Panc1 (cell line): ENCODE results near the gene RFXAP.

Experiments
- POLR2AphosphoS5 ChIP-seq: IDR thresholded peaks from 2 replicates; pipeline ENCODE4 v1.6.1; 2012; ENCODE audit warnings: mild to moderate bottlenecking, low read depth, low read length, moderate library complexity
- TF ChIP-seq, protein P1 (sequence below): fragments of 450-650 bp; IDR thresholded peaks from 2 replicates; pipeline ENCODE4 v1.5.1; 2017; ENCODE audit warnings: mild to moderate bottlenecking
- TF ChIP-seq, protein P2 (sequence below), 2 experiments: IDR thresholded peaks; 2 replicates each; pipeline ENCODE4 v1.6.1; 2011 to 2012; ENCODE audit warnings: low read depth in 2 of 2, control low read depth in 1 of 2, low read length in 1 of 2, mild to moderate bottlenecking in 1 of 2, moderate library complexity in 1 of 2; ENCODE audit not compliant: insufficient read depth in 1 of 2

DNA sequence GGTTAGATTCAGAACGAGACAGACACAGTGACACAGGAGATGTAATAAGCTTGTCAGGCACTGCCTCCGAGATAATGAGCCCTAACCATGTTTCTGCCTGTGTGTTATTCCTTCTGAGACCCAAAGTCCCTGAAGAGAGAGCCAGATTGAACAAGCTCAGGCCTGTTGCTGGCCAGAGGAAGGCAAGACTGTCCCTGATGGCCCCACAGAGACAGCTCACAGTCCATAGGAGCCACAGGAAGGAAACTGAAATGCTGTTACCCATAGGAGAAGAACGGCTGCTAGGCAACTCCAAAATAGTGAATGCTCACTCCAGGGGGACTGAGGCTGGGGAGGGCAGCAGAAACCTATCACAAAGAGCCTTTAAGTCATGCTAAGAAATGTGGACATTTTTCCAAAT lies 31.8 kb upstream of the RFXAP start:
- TF ChIP-seq, protein P1, sequence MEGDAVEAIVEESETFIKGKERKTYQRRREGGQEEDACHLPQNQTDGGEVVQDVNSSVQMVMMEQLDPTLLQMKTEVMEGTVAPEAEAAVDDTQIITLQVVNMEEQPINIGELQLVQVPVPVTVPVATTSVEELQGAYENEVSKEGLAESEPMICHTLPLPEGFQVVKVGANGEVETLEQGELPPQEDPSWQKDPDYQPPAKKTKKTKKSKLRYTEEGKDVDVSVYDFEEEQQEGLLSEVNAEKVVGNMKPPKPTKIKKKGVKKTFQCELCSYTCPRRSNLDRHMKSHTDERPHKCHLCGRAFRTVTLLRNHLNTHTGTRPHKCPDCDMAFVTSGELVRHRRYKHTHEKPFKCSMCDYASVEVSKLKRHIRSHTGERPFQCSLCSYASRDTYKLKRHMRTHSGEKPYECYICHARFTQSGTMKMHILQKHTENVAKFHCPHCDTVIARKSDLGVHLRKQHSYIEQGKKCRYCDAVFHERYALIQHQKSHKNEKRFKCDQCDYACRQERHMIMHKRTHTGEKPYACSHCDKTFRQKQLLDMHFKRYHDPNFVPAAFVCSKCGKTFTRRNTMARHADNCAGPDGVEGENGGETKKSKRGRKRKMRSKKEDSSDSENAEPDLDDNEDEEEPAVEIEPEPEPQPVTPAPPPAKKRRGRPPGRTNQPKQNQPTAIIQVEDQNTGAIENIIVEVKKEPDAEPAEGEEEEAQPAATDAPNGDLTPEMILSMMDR: no peak
- TF ChIP-seq POLR2AphosphoS5: no peak
- TF ChIP-seq, protein P2, sequence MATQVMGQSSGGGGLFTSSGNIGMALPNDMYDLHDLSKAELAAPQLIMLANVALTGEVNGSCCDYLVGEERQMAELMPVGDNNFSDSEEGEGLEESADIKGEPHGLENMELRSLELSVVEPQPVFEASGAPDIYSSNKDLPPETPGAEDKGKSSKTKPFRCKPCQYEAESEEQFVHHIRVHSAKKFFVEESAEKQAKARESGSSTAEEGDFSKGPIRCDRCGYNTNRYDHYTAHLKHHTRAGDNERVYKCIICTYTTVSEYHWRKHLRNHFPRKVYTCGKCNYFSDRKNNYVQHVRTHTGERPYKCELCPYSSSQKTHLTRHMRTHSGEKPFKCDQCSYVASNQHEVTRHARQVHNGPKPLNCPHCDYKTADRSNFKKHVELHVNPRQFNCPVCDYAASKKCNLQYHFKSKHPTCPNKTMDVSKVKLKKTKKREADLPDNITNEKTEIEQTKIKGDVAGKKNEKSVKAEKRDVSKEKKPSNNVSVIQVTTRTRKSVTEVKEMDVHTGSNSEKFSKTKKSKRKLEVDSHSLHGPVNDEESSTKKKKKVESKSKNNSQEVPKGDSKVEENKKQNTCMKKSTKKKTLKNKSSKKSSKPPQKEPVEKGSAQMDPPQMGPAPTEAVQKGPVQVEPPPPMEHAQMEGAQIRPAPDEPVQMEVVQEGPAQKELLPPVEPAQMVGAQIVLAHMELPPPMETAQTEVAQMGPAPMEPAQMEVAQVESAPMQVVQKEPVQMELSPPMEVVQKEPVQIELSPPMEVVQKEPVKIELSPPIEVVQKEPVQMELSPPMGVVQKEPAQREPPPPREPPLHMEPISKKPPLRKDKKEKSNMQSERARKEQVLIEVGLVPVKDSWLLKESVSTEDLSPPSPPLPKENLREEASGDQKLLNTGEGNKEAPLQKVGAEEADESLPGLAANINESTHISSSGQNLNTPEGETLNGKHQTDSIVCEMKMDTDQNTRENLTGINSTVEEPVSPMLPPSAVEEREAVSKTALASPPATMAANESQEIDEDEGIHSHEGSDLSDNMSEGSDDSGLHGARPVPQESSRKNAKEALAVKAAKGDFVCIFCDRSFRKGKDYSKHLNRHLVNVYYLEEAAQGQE (IDR thresholded peaks at IDR 0.05; ENCODE audit: insufficient read depth in 1 of 2, low read depth in 2 of 2, low read length in 1 of 2): no peak
